Hepatocyte (in vitro differentiated cells): Measurements from ENCODE around the gene SUCLG2. TPM values are rescaled to one million over a fixed set of nuclear protein-coding genes. Genes with fewer than 3 reads are reported as not detected.

Experiments used
- DNase-seq: peaks from one replicate; pipeline ENCODE4 v3.0.0-alpha.2; 2016; ENCODE audit warnings: low spot score
- H2AFZ ChIP-seq: fragments of 200-600 bp; sonication (generic); 2 replicates; pipeline ENCODE4 v1.6.0; 2016; ENCODE audit warnings: antibody characterized with exemption, mild to moderate bottlenecking
- H3K27ac ChIP-seq: fragments of 200-600 bp; sonication (generic); 2 replicates; pipeline ENCODE4 v1.5.1; 2016; ENCODE audit warnings: mild to moderate bottlenecking
- H3K27me3 ChIP-seq: fragments of 200-600 bp; sonication (generic); 2 replicates; pipeline ENCODE4 v1.6.1; 2016
- H3K36me3 ChIP-seq: fragments of 200-600 bp; sonication (generic); replicated peaks from 2 replicates; pipeline ENCODE4 v1.5.1; 2016; ENCODE audit warnings: low read depth; ENCODE audit not compliant: insufficient read depth
- H3K4me1 ChIP-seq: fragments of 200-600 bp; sonication (generic); 2 replicates; pipeline ENCODE4 v1.5.1; 2016; ENCODE audit warnings: mild to moderate bottlenecking, moderate library complexity; ENCODE audit not compliant: insufficient read depth
- H3K4me2 ChIP-seq: fragments of 200-600 bp; sonication (generic); 2 replicates; pipeline ENCODE4 v1.6.0; 2016
- H3K4me3 ChIP-seq: fragments of 200-600 bp; sonication (generic); 2 replicates; pipeline ENCODE4 v1.5.1; 2016; ENCODE audit warnings: mild to moderate bottlenecking
- H3K79me2 ChIP-seq: fragments of 200-600 bp; sonication (generic); 2 replicates; pipeline ENCODE4 v1.6.0; 2017; ENCODE audit warnings: mild to moderate bottlenecking
- H3K9me2 ChIP-seq: fragments of 200-600 bp; sonication (generic); replicated peaks from 2 replicates; pipeline ENCODE4 v1.6.0; 2017; ENCODE audit warnings: mild to moderate bottlenecking; ENCODE audit not compliant: insufficient read depth
- H3K9me3 ChIP-seq: fragments of 200-600 bp; sonication (generic); 2 replicates; pipeline ENCODE4 v1.5.1; 2016; ENCODE audit warnings: low read depth, mild to moderate bottlenecking
- H4K20me1 ChIP-seq: fragments of 200-600 bp; sonication (generic); 2 replicates; pipeline ENCODE4 v1.6.0; 2016; ENCODE audit warnings: mild to moderate bottlenecking; ENCODE audit not compliant: insufficient read depth, poor library complexity, severe bottlenecking
- CTCF ChIP-seq: fragments of 200-600 bp; sonication (generic); IDR thresholded peaks from 2 replicates; pipeline ENCODE4 v1.5.1; 2016; ENCODE audit warnings: antibody characterized with exemption, mild to moderate bottlenecking; ENCODE audit not compliant: poor library complexity
- EZH2 ChIP-seq: fragments of 200-600 bp; sonication (generic); IDR thresholded peaks from 2 replicates; pipeline ENCODE4 v1.6.1; 2016; ENCODE audit warnings: antibody characterized with exemption, mild to moderate bottlenecking, borderline replicate concordance
- EZH2phosphoT487 ChIP-seq: fragments of 200-600 bp; sonication (generic); IDR thresholded peaks from one replicate; pipeline ENCODE4 v1.6.1; 2018; ENCODE audit warnings: antibody characterized with exemption, mild to moderate bottlenecking, low read depth, moderate library complexity; ENCODE audit not compliant: unreplicated experiment, severe bottlenecking
- WGBS: methylation state at CpG from one replicate; pipeline ENCODE4 v1.1.6; 2016; ENCODE audit warnings: low lambda C conversion rate; ENCODE audit errors: missing lambda C conversion rate; 5-methylcytosine and 5-hydroxymethylcytosine counted together
- polyA plus RNA-seq: library from polyadenylated mRNA; unstranded; fragments of >200 nt; fragmentation: Nextera tagmentation; extraction: Ambion mirVana; gene quantifications from 2 replicates; pipeline ENCODE4 v1.2.1, GENCODE V29; 2016
- total RNA-seq: library from RNA; depleted of rRNA; stranded (reverse); fragments of >200 nt; gene quantifications from 2 replicates; pipeline ENCODE4 v1.2.3, GENCODE V29; 2014

The SUCLG2 gene
- total and polyA plus RNA-seq, 2 experiments from 2014 or later: 58.0 to 94.2 TPM

GRCh38 chr3:67640023-67640660, 14.3 kb downstream of the SUCLG2 start:
- Histone ChIP-seq H3K27ac (no peak overlapping the region), H3K27me3 (no peaks in the 10 kb centered on the region), H3K9me2 (no peaks in the 10 kb centered on the region), H4K20me1 (no peaks in the 10 kb centered on the region), H3K79me2 (peaks cover 89% of the 10 kb centered on the region), H2AFZ (no peak overlapping the region), H3K4me2 (no peak overlapping the region), H3K9me3 (no peaks in the 10 kb centered on the region), H3K4me3 (no peak overlapping the region), H3K4me1 (no peaks in the 10 kb centered on the region), H3K36me3 (no peaks in the 10 kb centered on the region)
- no peak for DNase-seq
- TF ChIP-seq CTCF (no peak), EZH2 (no peak), EZH2phosphoT487 (no peak)
- whole genome bisulfite sequencing: 86% methylated on average over 6 of the region's 6 CpGs

- no peaks in the 10 kb centered on the region for H3K9me2 ChIP-seq
- no peak overlapping the region for H3K4me2 ChIP-seq
- no peak for DNase-seq
- no peaks in the 10 kb centered on the region for H3K36me3 ChIP-seq
- no peak overlapping the region for H3K27ac ChIP-seq
- no peak overlapping the region for H2AFZ ChIP-seq
- H3K4me1 ChIP-seq: no peaks in the 10 kb centered on the region
- 85% methylated on average over 4 of the region's 4 CpGs for WGBS
- TF ChIP-seq CTCF (no peak), EZH2 (no peak)
- H3K27me3 ChIP-seq: no peaks in the 10 kb centered on the region
- H3K4me3 ChIP-seq: no peak overlapping the region
- peaks cover 93% of the 10 kb centered on the region for H3K79me2 ChIP-seq
- no peaks in the 10 kb centered on the region for H4K20me1 ChIP-seq
- no peaks in the 10 kb centered on the region for H3K9me3 ChIP-seq
These were observed 17.0 kb downstream of the SUCLG2 start for GRCh38 chr3:67637255-67637900.

GRCh38 chr3:67635806-67636205, 18.6 kb downstream of the SUCLG2 start:
- H3K4me2 ChIP-seq: no peak overlapping the region
- DNase-seq: no peak
- no peaks in the 10 kb centered on the region for H3K9me3 ChIP-seq
- WGBS: 96% methylated on average over 2 of the region's 2 CpGs
- peaks cover 87% of the 10 kb centered on the region for H3K79me2 ChIP-seq
- no peak overlapping the region for H3K4me3 ChIP-seq
- no peak overlapping the region for H2AFZ ChIP-seq
- no peaks in the 10 kb centered on the region for H4K20me1 ChIP-seq
- no peaks in the 10 kb centered on the region for H3K4me1 ChIP-seq
- no peaks in the 10 kb centered on the region for H3K9me2 ChIP-seq
- H3K36me3 ChIP-seq: no peaks in the 10 kb centered on the region
- H3K27me3 ChIP-seq: no peaks in the 10 kb centered on the region
- H3K27ac ChIP-seq: peak overlapping the region; percentile 36
- no peak for TF ChIP-seq EZH2
- TF ChIP-seq CTCF: no peak
- no peak for TF ChIP-seq EZH2phosphoT487
